Caco-2 (cell line): Measurements from ENCODE around the gene ZIC4. TPM values are rescaled to one million over a fixed set of nuclear protein-coding genes. Genes with fewer than 3 reads are reported as not detected.

Experiments used
- BruUV-seq: library from RNA; stranded (reverse); fragments of 400-500 nt; replicated peaks from 2 replicates; lab custom pipeline; 2021; lab: Mats Ljungman, UMichigan
- CTCF ChIA-PET: fragments of 300-600 bp; sonication (Branson Sonifier 250); formaldehyde crosslinking; loops from one replicate; lab custom pipeline; 2022; ENCODE audit warnings: antibody characterized with exemption; lab: Charles Lee
- POLR2A ChIA-PET: fragments of 300-600 bp; sonication (Branson Sonifier 250); formaldehyde crosslinking; loops from one replicate; lab custom pipeline; 2022; ENCODE audit warnings: antibody characterized with exemption; lab: Charles Lee
- DNase-seq, 2 experiments: peaks; one replicate each; pipeline versions ENCODE4 v3.0.0 to v3.0.0-alpha.2; 2020 to 2022
- H3K27me3 ChIP-seq: replicated peaks from 2 replicates; pipeline ENCODE4 v1.6.0; 2011; ENCODE audit warnings: low read length; ENCODE audit not compliant: control insufficient read depth, insufficient read depth
- H3K36me3 ChIP-seq: 2 replicates; pipeline ENCODE4 v1.5.1; 2011; ENCODE audit warnings: low read length; ENCODE audit not compliant: control insufficient read depth, insufficient read depth
- H3K4me1 ChIP-seq: fragments of 250-450 bp; sonication (Bioruptor Pico); 2 replicates; pipeline ENCODE4 v1.5.1; 2020; ENCODE audit warnings: mild to moderate bottlenecking
- H3K4me3 ChIP-seq: 2 replicates; pipeline ENCODE4 v1.5.1; 2011; ENCODE audit warnings: low read depth, mild to moderate bottlenecking, control low read depth, low read length
- H3K9me3 ChIP-seq: fragments of 250-450 bp; sonication (Bioruptor Pico); 2 replicates; pipeline ENCODE4 v1.5.1; 2020; ENCODE audit warnings: mild to moderate bottlenecking, moderate library complexity
- H3K27ac Mint-ChIP-seq: one replicate; pipeline ENCODE4 v1.8.0; 2022; ENCODE audit warnings: mixed read lengths; ENCODE audit not compliant: unreplicated experiment
- H3K27me3 Mint-ChIP-seq: one replicate; pipeline ENCODE4 v1.8.0; 2022; ENCODE audit warnings: mixed read lengths; ENCODE audit not compliant: insufficient read depth, unreplicated experiment
- H3K36me3 Mint-ChIP-seq: one replicate; pipeline ENCODE4 v1.8.0; 2022; ENCODE audit warnings: mild to moderate bottlenecking, mixed read lengths; ENCODE audit not compliant: insufficient read depth, unreplicated experiment
- H3K4me1 Mint-ChIP-seq: one replicate; pipeline ENCODE4 v1.8.0; 2022; ENCODE audit warnings: low read depth, mixed read lengths; ENCODE audit not compliant: unreplicated experiment
- H3K4me3 Mint-ChIP-seq: one replicate; pipeline ENCODE4 v1.8.0; 2022; ENCODE audit warnings: mild to moderate bottlenecking, moderate library complexity, mixed read lengths; ENCODE audit not compliant: unreplicated experiment
- H3K9me3 Mint-ChIP-seq: one replicate; pipeline ENCODE4 v1.8.0; 2022; ENCODE audit warnings: mixed read lengths; ENCODE audit not compliant: unreplicated experiment
- intact Hi-C: fragments of 100-400 bp; cut with micrococcal nuclease; formaldehyde crosslinking; loops from one replicate; pipeline ENCODE4 v1.10.0; 2022; ENCODE audit not compliant: unreplicated experiment
- total RNA-seq: library from RNA; stranded (reverse); gene quantifications from 2 replicates; pipeline ENCODE4 v1.2.3, GENCODE V29; 2022
- TF ChIP-seq, protein P1 (sequence below), 2 experiments: fragments of 200-600 bp in 1 of 2; IDR thresholded peaks; 1 replicate in 1 of 2; 2 replicates in 1 of 2; pipeline versions ENCODE4 v1.5.1 to v1.8.0; 2011 to 2022; ENCODE audit warnings: antibody characterized with exemption in 1 of 2, control low read depth in 1 of 2, inconsistent platforms in 1 of 2, low read depth in 1 of 2, low read length in 1 of 2, mild to moderate bottlenecking in 1 of 2, moderate library complexity in 1 of 2; ENCODE audit not compliant: insufficient read depth in 1 of 2, severe bottlenecking in 1 of 2, unreplicated experiment in 1 of 2

ZIC4 gene
- total RNA-seq, 1 experiment from 2014 or later = not detected

DNA sequence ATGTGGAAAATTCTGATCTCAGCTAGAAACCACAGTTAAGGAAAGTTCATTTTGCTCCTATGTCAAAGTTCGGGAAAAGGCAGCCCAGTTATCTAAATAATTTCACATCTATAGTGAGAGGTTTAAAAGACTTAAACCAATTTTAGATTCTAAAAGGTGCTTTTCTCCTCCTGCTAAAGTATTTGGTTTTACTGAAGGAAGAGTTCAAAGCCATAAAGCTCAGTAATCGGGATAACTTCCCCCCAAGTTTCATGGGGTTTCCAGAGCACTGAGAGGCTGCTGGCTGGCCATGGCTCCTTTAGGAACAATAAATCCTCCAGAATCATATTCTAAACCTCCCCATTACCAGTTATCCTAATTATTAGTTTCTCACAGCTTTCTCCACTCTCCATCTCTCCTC lies 38.2 kb downstream of the ZIC4 start:
- no peaks in the 10 kb centered on the region for H3K27me3 ChIP-seq
- POLR2A ChIA-PET = no interaction called here
- H3K4me3 Mint-ChIP-seq = peak overlapping the region; percentile 14

DNA sequence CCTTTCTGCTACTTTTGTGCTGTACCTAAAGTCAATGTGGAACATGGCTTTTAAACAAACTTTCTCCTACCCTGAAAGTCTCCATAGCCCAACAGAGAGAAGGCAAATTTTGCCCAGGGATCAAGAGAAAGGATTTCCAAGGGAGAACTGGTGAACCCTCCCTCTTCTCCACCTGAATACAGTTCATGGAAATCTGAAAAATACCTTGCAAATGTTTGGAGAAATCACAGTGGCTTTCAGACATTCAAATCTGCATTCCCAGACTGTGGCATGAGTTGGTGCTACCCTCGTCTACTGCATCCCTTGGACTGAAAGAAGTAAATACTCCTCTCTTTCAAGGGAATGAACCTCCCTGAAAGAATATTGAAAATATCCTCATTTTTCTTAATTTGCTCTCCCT lies 38.7 kb downstream of the ZIC4 start:
- TF ChIP-seq, protein P1, sequence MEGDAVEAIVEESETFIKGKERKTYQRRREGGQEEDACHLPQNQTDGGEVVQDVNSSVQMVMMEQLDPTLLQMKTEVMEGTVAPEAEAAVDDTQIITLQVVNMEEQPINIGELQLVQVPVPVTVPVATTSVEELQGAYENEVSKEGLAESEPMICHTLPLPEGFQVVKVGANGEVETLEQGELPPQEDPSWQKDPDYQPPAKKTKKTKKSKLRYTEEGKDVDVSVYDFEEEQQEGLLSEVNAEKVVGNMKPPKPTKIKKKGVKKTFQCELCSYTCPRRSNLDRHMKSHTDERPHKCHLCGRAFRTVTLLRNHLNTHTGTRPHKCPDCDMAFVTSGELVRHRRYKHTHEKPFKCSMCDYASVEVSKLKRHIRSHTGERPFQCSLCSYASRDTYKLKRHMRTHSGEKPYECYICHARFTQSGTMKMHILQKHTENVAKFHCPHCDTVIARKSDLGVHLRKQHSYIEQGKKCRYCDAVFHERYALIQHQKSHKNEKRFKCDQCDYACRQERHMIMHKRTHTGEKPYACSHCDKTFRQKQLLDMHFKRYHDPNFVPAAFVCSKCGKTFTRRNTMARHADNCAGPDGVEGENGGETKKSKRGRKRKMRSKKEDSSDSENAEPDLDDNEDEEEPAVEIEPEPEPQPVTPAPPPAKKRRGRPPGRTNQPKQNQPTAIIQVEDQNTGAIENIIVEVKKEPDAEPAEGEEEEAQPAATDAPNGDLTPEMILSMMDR (IDR thresholded peaks at IDR 0.05; ENCODE audit: insufficient read depth in 1 of 2, low read depth in 1 of 2, low read length in 1 of 2, severe bottlenecking in 1 of 2, unreplicated experiment in 1 of 2) = no peak
- intact Hi-C loops = no loop called here
- Mint-ChIP-seq H3K9me3 (no peaks in the 10 kb centered on the region), H3K4me3 (no peak overlapping the region), H3K4me1 (peaks cover 6% of the 10 kb centered on the region), H3K36me3 (no peaks in the 10 kb centered on the region), H3K27ac (no peak overlapping the region), H3K27me3 (peaks cover 9% of the 10 kb centered on the region)
- Histone ChIP-seq H3K4me3 (no peak overlapping the region), H3K36me3 (no peaks in the 10 kb centered on the region), H3K4me1 (no peaks in the 10 kb centered on the region), H3K9me3 (no peaks in the 10 kb centered on the region), H3K27me3 (no peaks in the 10 kb centered on the region)
- DNase-seq = no peak
- CTCF ChIA-PET = no interaction called here
- POLR2A ChIA-PET = no interaction called here
- no TSS peak for BruUV-seq

More for the DNA sequence above, 38.2 kb downstream of the ZIC4 start:
- no peak overlapping the region for H3K4me3 ChIP-seq
- Mint-ChIP-seq H3K27ac (no peak overlapping the region), H3K4me1 (peaks cover 6% of the 10 kb centered on the region), H3K36me3 (no peaks in the 10 kb centered on the region), H3K27me3 (peaks cover 9% of the 10 kb centered on the region), H3K9me3 (no peaks in the 10 kb centered on the region)
- BruUV-seq = no TSS peak
- no peaks in the 10 kb centered on the region for H3K4me1 ChIP-seq
- H3K9me3 ChIP-seq = no peaks in the 10 kb centered on the region
- intact Hi-C loops = no loop called here
- no peaks in the 10 kb centered on the region for H3K36me3 ChIP-seq
- CTCF ChIA-PET = no interaction called here
- TF ChIP-seq, protein P1 (IDR thresholded peaks at IDR 0.05; ENCODE audit: insufficient read depth in 1 of 2, low read depth in 1 of 2, low read length in 1 of 2, severe bottlenecking in 1 of 2, unreplicated experiment in 1 of 2) = no peak
- DNase-seq = no peak

DNA sequence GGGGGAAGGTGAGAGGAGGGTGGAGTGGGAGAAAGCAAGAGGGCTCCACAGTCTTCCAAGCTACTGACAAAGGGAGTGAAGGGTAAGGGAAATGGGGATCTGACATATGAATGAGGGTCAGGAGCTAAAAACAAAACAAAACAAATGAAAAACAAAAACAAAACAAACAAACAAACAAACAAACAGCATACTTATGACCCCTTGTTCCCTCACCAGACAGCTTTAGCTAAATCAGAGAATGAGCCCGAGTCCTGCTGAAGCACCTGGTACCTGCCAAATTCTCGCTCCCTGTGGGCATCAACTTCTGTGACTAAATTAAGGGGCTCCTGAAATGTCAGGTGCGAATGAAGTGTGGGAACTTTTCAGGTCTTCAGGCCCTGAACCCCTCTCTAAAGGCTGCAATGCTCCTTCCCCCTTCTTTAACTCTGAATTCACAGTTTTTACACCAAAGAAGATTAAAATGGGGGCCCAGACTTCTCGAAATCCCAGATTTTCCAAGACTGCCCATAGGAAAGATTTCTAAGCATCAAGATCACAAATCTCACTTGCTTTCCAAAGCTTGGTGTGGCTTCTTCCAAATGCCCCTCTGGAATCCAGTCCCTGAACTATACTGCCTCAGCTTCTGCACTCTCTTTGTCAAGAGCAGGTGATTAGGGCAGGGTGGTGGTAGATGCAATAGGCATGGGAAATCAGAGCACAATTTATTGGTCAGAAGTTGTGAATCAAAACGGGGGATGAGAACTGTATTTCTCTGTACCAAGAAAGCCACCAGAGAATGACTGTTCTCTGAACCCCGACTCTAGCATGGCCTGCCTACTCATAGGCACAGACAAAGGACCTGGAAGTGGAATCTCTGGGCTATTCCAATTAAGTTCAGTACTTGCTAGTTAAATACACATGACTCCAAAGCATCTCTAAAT lies 40.9 kb downstream of the ZIC4 start:
- Histone ChIP-seq H3K4me3 (no peak overlapping the region), H3K4me1 (no peaks in the 10 kb centered on the region), H3K27me3 (no peaks in the 10 kb centered on the region), H3K9me3 (no peaks in the 10 kb centered on the region), H3K36me3 (no peaks in the 10 kb centered on the region)
- no peak for DNase-seq
- TF ChIP-seq, protein P1 (IDR thresholded peaks at IDR 0.05; ENCODE audit: insufficient read depth in 1 of 2, low read depth in 1 of 2, low read length in 1 of 2, severe bottlenecking in 1 of 2, unreplicated experiment in 1 of 2) = no peak
- intact Hi-C loops = no loop called here
- BruUV-seq = no TSS peak
- Mint-ChIP-seq H3K4me3 (no peak overlapping the region), H3K36me3 (no peaks in the 10 kb centered on the region), H3K9me3 (no peaks in the 10 kb centered on the region), H3K4me1 (peaks cover 6% of the 10 kb centered on the region), H3K27me3 (peaks cover 9% of the 10 kb centered on the region), H3K27ac (no peak overlapping the region)
- CTCF ChIA-PET = no interaction called here
- POLR2A ChIA-PET = no interaction called here
